Renal pelvis (tissue), 4 donors: ENCODE data around the gene HOMER2. TPM values are rescaled to one million over a fixed set of nuclear protein-coding genes. Genes with fewer than 3 reads are reported as not detected.

Source experiments
- DNase-seq: peaks from one replicate; pipeline ENCODE4 v3.0.0-alpha.2; 2013
- polyA plus RNA-seq, 3 donors: library from polyadenylated mRNA; unstranded; fragments of 120-200 nt; gene quantifications; one replicate each; pipeline ENCODE4 v1.2.1, GENCODE V29; 2013; ENCODE audit not compliant: insufficient read length in 3 of 3

HOMER2 gene
- polyA plus RNA-seq, 3 donors: 31.9 to 35.8 (median 33.9) TPM

DNA sequence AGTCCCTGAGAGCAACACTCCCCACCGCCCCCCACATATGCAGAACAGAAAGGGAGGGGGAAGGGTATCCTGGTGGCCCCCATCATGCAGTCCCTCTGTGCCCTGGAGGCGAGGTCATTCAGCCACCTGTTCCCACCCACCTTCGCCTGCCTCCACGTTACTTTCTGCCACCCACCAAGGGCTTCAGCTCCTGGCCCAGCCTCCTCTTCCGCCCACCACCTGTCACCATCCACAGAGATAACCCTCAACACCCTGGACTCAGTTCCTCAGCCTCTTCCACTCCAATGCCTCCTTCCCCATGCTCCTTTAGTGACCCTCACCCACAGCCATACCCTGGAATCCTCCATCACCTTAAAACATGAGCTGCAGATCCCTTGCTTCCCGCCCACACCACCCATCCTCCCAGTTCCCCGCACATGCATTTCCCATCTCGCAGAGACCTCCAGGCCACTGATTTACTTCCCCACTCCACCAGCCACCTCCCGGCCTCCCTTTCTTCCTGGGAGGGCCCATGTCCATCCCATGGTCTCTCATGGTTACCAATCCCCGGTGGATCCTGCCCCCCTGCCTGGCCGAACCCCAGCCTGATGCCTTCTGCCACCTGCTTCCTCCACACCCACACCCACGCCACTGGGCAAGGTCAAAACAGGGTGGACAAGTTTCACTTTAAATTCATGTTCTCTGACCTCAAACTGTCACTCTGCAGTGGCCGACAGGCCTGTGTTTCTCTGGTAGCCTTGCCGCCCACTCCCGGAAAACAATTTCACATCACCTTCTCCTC lies 18.2 kb downstream of the HOMER2 start:
- no peak for DNase-seq

DNA sequence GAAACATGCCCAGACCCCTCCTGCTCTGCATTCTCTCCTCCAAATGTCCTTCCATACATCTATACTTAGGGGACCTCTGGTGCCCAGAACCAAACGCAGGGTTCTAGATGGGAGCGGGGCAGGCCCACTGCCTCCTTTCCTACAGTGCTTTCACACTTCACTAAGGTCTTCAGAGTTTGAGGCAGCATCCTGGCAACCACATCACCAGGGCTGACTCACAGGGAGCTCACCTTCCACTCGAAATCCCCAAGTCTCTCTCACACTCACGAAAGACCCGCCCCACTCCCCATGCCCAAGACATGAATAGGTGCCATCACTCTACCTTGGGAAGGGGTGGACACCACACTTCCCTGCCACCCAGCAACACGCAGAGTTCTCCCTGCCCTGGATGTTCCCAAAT lies 18.9 kb downstream of the HOMER2 start:
- DNase-seq: no peak

DNA sequence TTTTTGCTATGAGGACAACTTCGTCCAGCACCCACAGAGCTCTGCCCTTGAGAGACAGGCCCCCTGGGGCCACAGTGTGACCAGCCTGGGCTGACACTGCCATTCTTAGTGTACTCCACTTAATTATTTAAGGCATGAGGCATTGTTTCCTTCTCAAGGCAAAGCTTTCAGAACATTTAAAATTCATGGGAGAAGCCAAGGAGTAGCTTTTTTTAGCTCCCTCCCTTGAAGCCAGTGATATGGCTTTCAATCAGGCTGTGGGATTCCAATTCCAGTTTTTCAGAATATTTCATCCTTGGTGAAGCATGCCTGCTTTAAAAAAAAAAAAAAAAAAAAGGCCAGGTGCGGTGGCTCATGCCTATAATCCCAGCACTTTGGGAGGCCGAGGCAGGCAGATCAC lies 21.3 kb downstream of the HOMER2 start:
- no peak for DNase-seq

GRCh38 chr15:82930461-82930860 lies 22.1 kb downstream of the HOMER2 start:
- no peak for DNase-seq

DNA sequence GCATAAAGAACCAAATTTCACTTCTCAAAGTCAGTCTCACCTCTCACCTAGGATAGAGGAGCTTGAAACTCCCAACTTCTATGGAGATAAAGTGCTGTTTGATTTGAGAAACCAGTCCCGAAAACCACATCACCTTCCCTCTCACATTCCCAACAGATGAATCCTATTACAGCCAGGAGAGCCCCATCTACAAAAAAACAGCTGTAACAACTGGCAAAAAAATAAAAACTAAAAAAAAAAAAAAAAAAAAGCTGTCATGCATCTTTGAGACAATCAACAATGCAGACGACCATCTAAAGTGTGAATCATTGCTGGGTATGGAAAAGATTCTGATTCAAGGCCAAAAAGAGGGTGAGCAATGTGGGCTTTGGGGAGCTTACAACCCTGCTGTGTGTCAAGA lies 23.8 kb downstream of the HOMER2 start:
- DNase-seq: no peak

- DNase-seq: no peak
Measured at GRCh38 chr15:82923744-82924143, 28.8 kb downstream of the HOMER2 start.

- DNase-seq: no peak
Measured at GRCh38 chr15:82922737-82923136, 29.8 kb downstream of the HOMER2 start.

DNA sequence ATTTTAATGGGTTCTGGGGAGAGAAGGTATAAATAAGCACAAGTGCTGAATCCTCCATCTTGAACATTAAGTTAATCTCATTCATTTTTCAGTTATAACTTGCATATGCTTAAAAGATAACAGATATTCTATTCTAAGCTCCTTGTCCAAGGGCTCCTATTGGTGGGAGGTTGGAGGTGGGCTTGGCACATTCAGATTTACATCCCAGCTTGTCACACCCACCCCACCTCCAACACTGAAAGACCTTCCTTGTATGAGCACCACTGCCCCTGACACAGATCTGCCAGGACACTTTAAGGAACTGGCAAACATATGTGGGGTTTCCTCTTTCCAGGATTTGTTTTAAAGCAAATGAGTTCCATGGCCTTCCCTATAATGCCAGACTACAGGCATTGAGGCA lies 30.6 kb downstream of the HOMER2 start:
- no peak for DNase-seq

DNA sequence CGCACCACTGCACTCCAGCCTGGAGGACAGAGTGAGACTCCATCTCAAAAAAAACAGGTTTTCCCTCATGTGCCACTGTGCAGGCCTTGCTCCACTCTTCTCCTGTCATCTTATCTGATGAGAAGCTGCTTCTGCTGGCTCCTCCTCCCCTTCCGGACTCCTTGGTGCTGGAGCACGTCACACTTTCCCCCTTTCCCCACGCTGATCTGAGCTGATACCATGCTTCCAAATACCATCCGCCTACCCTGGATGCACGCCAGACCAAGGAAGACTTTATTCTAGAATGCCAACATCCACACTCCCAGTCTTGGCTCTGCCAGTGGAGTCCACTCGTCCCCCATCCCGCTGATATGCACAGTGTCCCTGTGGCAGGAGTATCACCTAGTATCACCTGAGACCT lies 31.3 kb downstream of the HOMER2 start:
- no peak for DNase-seq

- no peak for DNase-seq
Measured at GRCh38 chr15:82919231-82919886, 33.2 kb downstream of the HOMER2 start.

DNA sequence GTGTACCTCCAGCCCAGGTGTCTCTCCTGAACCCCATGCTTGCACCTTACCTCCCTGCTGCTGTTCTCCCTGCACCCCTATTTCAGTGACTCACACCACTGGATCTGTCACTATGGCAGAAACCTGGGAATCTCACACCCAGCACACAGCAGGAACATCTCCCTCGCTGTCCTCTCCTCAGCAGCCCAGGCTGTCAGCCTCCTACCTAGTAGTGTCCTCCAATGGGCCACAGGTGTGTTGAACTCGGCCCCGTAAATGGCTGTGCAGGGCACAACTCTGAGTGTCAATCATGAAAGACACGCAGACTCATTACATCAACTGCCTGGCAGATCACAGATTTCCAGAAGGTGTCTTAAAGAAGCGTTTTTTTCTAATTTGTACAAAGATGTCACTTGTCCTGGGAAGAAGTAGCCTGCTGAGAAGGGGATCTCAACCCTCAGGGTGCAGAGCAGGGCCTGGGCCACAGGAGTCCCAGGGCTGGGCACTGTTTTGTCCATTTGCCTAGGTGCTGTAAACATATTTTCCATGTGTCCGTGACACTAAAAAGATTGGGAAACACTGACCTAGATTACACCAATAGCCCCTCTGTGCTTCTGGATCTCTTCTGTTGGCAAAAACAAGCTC lies 33.8 kb downstream of the HOMER2 start:
- DNase-seq: no peak

DNA sequence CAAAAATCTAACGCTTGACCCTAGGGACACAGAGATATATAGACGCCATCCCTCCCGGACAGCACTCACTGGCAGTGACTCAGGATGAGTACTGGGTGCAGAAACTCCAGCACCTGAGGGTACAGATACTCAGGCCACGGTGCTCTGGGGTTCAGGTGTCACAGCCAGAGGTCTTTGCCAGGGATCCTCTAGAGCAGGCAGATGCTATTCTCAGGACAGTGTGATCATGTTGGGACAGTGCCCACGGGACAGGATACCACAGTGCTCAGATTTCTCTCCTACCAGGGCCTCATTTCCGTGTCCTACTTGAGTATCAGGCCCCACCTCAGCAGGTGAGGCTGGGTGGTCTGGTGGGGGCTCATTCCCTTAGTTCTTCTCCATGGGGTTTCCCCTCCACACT lies 34.4 kb downstream of the HOMER2 start:
- DNase-seq: no peak

GRCh38 chr15:82917249-82917648 lies 35.3 kb downstream of the HOMER2 start:
- DNase-seq: no peak

DNA sequence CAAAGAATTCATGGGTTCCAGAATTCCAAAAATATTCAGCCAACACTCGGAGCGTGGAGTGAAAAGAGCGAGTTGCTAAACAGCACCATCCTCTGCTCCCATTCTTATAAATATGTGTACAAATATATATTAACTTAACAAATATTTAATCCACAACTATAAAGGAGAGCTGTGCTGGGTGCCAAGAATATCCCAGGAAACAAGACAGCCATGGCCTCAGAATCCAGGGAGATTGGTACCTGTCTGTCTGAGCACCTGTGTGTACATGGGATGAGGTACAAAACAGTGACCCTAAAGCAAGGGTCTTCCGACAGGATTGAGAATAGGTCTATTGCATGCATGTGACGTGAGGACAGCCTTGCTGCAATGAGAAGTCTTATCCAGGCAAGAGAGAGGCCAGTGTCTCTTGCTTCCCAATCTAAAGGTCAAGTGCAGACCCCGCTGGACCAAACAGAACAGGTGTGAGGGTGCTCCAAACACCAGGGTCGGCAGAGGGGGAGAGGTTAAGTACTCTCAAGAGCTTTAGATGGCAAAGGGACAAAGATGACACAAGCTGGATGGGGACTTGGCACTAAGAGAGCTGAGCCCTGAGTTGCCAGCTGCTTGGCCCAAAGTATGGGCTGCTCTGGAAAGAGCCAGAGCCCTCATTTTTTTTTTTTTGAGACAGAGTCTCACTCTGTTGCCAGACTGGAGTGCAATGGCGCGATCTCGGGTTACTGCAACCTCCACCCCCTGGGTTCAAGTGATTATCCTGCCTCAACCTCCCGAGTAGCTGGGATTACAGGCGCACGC lies 36.2 kb downstream of the HOMER2 start:
- no peak for DNase-seq

DNA sequence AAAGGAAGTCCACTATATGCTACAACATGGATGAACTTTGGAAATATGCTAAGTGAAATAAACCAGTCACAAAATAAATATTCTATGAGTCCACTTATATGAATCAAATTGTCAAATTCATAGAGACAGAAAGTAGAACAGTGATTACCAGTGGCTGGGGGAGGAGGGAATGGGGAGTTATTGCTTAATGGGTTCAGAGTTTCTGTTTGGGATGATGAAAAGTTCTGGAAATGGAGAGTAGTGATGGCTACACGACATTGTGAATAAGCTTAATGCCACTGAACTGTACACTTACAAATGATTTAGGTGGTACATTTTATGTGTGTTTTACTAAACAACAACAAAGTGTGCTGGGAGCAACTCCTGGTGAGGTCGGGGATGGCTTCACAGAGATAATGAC lies 38.1 kb downstream of the HOMER2 start:
- no peak for DNase-seq

GRCh38 chr15:82911458-82911857 lies 41.1 kb downstream of the HOMER2 start:
- no peak for DNase-seq

DNA sequence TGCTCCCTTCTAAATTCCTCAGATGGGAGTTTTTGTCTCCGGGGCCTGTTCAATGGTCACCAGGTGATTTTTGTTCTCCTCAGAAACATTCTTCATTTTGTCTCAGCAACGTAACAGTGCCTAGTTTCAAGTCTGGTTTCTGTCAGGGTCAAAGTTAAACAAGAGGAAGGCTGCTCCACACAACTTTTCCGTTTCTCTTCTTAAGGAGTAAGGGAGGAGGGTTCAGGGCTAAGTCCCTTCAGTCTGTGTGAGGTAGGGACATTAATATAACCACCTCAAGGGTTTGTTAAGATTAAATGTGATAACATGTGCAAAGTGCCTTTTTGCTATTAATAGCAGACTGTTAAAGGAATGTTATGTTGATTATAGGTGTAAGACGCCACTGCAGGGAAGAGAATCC lies 41.8 kb downstream of the HOMER2 start:
- no peak for DNase-seq

GRCh38 chr15:82909080-82909815 lies 43.3 kb downstream of the HOMER2 start:
- DNase-seq: no peak

DNA sequence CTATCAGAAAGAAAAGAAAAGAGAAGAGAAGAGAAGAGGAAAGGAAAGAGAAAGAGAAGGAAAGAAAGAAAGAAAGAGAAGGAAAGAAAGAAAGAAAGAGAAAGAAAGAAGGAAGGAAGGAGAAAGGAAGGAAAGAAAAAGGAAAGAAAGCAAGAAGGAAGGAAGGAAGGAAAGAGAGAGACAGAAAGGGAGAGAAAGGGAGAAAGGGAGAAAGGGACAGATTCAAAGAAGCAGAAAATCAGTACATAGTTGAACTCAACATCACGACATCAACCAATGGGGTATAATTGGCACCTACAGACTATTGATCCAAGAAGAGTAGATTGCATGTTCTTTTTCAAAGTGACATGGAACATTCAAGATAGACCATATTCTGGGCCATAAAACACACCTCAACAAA lies 45.2 kb downstream of the HOMER2 start:
- DNase-seq: no peak

- DNase-seq: no peak
Measured at GRCh38 chr15:82904574-82904973, 47.9 kb downstream of the HOMER2 start.

DNA sequence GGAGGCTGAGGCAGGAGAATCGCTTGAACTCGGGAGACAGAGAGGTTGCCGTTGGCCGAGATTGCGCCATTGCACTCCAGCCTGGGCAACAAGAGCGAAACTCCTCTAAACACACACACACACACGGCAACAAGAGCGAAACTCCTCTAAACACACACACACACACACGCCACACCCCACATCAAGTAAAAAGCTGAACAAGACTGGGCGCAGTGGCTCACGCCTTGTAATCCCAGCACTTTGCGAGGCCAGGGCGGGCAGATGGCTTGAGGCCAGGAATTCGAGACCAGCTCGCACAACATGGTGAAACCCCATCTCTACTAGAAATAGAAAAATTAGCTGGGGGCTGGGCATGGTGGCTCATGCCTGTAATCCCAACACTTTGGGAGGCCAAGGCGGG lies 49.0 kb downstream of the HOMER2 start:
- DNase-seq: no peak
